GM12801 (cell line): ENCODE measurements around the gene GGTLC1.

Experiments
- CTCF ChIP-seq: IDR thresholded peaks from one replicate; pipeline ENCODE4 v1.5.1; 2011; ENCODE audit warnings: control low read depth; ENCODE audit not compliant: insufficient read length; ENCODE audit errors: extremely low read depth

Gene GGTLC1

GRCh38 chr20:24018796-24019195, 30.2 kb upstream of the GGTLC1 start:
- no peak for TF ChIP-seq CTCF

- TF ChIP-seq CTCF, result no peak
These were observed 28.8 kb upstream of the GGTLC1 start for GRCh38 chr20:24017458-24017755.

GRCh38 chr20:24016607-24017457, 28.3 kb upstream of the GGTLC1 start:
- TF ChIP-seq CTCF, result no peak

GRCh38 chr20:24013953-24014352, 25.4 kb upstream of the GGTLC1 start:
- no peak for TF ChIP-seq CTCF

- TF ChIP-seq CTCF, result no peak
These were observed 22.7 kb upstream of the GGTLC1 start for GRCh38 chr20:24011282-24011681.

GRCh38 chr20:24007758-24008157, 19.2 kb upstream of the GGTLC1 start:
- TF ChIP-seq CTCF, result no peak

- TF ChIP-seq CTCF, result no peak
These were observed 18.6 kb upstream of the GGTLC1 start for GRCh38 chr20:24007073-24007595.

GRCh38 chr20:24006626-24007025, 18.0 kb upstream of the GGTLC1 start:
- TF ChIP-seq CTCF, result no peak
